GM18507 (cell line): ENCODE results near the gene GAL.

ENCODE experiments used
- DNase-seq: peaks from one replicate; pipeline ENCODE4 v3.0.0; 2011; ENCODE audit warnings: low read depth; ENCODE audit not compliant: insufficient read length; ENCODE audit errors: extremely low spot score
- FAIRE-seq: peaks from 2 replicates; lab custom pipeline; 2011; peaks lifted over from hg19 to GRCh38; lab: Jason Lieb, UNC

Gene GAL

GRCh38 chr11:68673991-68674390 is 10.4 kb upstream of the GAL start:
- DNase-seq, result no peak
- FAIRE-seq, result no peak

- no peak for FAIRE-seq
- DNase-seq, result no peak
These were observed 9.9 kb upstream of the GAL start for GRCh38 chr11:68674461-68674860.

- no peak for FAIRE-seq
- no peak for DNase-seq
These were observed 6.9 kb upstream of the GAL start for GRCh38 chr11:68677432-68677831.

DNA sequence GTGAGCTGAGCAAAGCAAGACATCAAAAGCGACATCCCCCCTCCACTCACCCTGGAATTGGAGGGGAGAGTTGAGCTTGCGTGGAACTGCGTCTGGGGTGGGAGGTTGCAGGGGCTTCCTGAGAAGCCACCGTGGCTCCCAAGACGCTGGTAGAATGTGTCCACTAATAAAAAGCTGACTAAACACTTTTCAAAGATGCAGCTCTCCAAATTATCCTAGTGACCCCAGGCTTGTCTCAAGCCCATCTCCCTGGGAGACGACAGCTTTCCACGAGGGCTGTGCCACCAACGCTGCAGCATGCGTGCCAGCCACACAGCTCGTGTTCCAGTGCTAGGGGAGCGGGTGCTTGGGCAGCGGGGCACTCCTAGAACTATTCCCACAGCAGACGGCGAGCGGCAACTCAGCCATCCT is 6.3 kb upstream of the GAL start:
- DNase-seq, result no peak
- FAIRE-seq, result no peak

- DNase-seq (no peak), FAIRE-seq (no peak)
These were observed 3.7 kb upstream of the GAL start for GRCh38 chr11:68680541-68681231.

DNA sequence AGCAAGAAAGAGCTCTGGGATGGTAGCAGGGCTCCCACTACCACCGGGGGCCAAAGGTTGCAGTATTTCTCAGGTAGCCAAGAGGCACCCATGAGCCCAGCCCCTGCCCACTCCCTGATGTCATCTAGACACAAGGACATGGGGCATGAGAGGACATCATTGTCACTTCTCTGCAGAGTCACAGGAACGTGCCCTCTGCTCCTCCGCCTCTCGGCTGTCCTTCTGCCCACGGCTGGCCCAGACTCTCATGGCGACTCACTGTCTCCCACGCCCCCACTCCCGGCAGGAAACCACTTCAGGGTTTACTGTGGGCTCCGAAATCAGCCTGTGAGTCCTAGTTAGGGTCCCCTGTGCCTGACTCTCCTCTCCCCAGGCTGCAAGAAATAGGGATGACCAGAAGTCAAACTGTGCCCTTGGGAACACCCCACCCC is 1.8 kb upstream of the GAL start:
- DNase-seq, result no peak
- no peak for FAIRE-seq

GRCh38 chr11:68683121-68683520 is 1.2 kb upstream of the GAL start:
- DNase-seq, result no peak
- no peak for FAIRE-seq

DNA sequence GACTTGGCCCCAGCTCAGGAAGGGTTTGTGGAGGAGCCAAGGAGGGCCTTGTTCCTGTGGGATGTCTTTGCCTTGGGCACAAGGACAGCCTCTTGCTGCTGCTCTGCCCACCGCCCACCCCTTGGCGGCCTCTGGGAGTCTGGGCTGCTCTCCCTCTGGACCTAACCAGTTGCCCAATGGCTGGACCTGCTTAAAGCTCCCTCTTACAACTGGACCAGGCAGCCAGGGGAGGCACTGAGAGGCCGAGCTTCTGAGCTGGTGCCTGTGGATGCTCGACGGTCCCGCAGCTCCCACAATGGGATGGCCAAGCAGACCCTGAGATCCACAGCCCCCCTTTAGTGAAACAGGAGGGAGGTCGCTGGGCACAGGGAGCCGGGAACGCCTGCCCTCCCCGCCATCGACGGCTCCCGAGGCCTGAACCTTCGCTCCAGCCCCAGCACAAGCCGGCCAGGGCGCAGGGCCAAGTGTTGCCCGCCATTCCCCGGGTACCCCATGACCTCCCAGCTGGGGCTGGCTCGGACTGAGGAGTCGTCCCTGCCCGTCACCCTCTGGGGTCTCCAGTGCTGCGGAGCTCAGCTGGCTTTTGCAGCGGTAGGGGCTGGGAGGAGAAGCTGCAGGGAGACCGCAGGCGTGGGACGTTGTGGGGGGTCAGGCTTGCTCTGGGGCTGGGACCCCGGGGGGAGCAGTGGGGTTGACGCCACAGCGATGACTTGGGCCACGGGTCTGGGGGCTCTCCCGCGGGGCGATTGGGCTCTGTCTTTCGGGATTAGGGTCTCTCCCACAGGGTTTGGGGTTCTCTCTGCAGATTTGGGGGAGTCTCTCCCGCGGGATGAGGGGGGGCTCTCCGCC is 584 bp upstream of the GAL start:
- FAIRE-seq (no peak), DNase-seq (no peak)

DNA sequence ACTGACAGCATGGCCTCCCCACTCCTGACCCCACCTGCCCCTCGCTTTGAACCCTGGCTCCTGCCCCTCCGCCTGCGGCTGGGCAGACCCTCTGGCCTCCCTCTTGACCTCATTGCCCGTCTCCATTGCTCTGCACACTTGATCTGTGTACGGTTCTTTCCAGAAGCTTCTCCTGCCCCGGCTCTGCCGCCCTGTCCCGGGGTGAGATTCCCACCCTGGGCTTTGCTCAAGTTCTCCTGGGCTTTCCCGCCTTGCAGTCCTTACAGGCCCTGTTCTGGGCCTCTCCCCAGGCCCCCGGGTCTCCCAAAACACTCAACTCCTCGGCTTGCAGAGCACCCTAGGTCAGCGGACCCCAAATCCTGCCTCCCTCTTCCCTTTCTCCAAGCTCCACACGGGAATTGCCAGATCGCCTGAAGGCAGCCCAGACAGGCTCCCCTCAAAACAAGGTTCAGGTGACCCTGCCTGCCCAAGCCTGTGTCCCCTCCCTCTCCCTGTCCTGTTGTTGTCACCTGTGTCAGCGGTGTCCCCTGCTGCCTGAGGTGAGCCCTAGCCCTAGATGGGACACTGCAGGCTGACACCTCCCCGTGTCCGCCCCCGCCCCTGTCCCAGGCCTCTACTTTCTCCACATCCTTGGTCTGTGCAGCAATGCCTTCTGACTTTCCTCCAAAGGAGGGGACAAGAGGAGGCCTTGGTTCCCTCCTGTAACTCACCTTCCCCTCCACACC is 1.5 kb downstream of the GAL start:
- no peak for DNase-seq
- no peak for FAIRE-seq

- DNase-seq (no peak), FAIRE-seq (no peak)
These were observed 2.1 kb downstream of the GAL start for GRCh38 chr11:68686486-68686885.

- DNase-seq, result no peak
- no peak for FAIRE-seq
These were observed 3.0 kb downstream of the GAL start for GRCh38 chr11:68687311-68687710.

DNA sequence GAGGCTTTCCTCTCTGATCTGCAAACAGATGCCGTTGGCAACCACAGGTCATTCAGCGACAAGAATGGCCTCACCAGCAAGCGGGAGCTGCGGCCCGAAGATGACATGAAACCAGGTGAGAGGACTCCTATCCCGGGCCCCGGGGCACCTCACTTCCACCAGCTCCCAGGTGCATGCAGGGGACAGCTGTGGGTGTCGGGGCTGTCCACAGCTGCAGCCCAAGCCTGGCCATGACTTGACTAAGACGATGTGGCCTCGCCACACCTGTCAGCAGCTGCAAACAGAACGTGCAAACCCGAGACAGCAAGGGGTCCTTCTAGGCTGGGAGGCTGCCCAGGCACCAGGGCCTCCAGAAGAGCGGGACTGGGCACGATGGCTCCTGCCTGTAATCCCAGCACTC is 3.6 kb downstream of the GAL start:
- FAIRE-seq, result no peak
- no peak for DNase-seq

DNA sequence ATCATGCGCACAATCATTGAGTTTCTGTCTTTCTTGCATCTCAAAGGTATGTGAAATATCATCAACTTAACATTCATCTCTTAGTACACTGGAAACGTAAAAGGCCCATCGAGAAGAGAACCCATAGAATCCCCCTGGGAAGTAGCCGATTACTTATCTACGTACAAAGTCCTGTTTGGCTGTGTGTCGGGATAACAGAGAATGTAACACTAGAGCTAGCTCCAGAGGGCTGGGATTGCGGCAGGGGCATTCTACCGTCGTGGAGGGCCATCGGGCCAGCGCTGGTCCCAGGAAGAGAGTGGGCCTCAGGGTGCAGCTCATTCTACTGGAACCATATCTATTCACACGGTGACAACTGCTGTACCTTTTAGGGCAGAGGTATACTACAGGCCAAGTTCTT is 4.5 kb downstream of the GAL start:
- DNase-seq (no peak), FAIRE-seq (no peak)

GRCh38 chr11:68689737-68690625 is 5.6 kb downstream of the GAL start:
- DNase-seq, result no peak
- FAIRE-seq, result no peak

DNA sequence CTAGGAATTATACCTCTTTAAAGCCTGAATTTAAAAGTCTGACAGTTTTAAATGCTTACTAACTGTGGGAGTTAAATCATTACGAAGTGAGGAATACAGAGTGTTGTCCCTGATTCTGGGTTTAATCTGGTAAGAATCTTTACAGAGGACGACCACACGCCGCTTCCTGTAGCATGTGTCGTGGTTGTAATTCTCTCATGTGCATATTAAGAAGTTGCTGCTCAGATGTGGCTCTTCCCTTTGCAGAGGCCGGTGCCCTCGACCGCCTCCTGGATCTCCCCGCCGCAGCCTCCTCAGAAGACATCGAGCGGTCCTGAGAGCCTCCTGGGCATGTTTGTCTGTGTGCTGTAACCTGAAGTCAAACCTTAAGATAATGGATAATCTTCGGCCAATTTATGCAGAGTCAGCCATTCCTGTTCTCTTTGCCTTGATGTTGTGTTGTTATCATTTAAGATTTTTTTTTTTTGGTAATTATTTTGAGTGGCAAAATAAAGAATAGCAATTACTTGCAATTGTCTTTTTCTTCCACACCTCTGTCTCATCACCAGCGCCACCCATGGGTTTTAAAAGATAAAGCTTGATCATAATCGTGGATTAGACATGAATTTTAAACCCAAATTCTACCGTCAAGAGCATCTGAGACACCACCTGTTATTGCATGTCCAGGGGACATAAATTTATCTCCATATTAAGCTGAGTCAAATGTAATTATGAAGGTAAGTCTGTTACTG is 6.5 kb downstream of the GAL start:
- no peak for FAIRE-seq
- no peak for DNase-seq

DNA sequence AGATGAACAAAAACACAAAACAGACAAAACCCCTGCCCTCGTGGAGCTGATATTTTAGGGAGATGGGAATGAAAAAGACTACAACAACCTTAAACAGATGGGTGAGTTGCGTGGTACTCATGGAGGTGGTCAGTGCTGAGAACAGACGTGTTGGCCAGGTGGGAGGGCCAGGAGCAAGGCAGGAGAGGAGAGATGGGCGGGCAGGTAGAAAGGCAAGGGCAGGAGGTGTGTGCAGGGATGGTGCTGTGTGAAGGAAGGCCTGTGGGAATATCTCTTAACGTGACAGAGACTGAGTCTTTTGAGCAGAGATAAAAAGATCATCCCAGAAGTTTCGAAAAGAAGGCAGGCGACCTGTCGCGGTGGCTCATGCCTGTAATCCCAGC is 7.0 kb downstream of the GAL start:
- FAIRE-seq (no peak), DNase-seq (no peak)

GRCh38 chr11:68692115-68692514 is 7.8 kb downstream of the GAL start:
- DNase-seq, result no peak
- no peak for FAIRE-seq

- FAIRE-seq, result no peak
- no peak for DNase-seq
These were observed 8.6 kb downstream of the GAL start for GRCh38 chr11:68692871-68693483.

- FAIRE-seq (no peak), DNase-seq (no peak)
These were observed 9.1 kb downstream of the GAL start for GRCh38 chr11:68693484-68693882.
